ENCODE measurements around the gene C12orf57.

C12orf57 gene

DNA sequence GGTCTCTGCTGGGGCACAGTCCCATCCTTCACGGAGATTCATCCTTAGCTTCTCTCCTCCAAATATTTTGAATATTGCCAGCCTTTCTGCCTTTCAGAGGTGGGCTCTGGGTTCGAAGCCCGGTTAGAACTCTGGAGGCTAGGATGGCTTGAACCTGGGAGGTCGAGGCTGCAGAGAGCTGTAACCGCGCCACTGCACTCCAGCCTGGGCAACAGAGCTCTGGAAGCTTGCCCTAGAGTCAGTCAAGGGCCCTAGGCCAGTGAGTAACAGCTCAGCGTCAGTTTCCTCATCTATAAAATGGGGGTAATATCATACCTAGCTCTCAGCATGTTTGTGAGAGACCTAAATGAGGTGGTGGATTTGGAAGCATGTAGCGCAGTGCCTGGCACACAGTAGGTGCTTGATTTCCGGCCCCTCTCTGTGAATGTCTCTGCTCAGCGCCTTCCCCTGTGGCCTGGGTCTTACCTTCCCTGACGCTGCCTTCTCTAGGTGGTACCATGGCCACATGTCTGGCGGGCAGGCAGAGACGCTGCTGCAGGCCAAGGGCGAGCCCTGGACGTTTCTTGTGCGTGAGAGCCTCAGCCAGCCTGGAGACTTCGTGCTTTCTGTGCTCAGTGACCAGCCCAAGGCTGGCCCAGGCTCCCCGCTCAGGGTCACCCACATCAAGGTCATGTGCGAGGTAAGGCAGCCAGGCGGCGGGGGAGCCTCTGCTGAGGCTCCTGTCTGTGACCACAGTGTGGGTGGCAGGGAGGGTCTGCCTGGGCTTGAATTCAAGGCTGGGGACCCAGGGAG, 10.7 kb downstream of the C12orf57 start:
- no peak for DNase-seq

DNA sequence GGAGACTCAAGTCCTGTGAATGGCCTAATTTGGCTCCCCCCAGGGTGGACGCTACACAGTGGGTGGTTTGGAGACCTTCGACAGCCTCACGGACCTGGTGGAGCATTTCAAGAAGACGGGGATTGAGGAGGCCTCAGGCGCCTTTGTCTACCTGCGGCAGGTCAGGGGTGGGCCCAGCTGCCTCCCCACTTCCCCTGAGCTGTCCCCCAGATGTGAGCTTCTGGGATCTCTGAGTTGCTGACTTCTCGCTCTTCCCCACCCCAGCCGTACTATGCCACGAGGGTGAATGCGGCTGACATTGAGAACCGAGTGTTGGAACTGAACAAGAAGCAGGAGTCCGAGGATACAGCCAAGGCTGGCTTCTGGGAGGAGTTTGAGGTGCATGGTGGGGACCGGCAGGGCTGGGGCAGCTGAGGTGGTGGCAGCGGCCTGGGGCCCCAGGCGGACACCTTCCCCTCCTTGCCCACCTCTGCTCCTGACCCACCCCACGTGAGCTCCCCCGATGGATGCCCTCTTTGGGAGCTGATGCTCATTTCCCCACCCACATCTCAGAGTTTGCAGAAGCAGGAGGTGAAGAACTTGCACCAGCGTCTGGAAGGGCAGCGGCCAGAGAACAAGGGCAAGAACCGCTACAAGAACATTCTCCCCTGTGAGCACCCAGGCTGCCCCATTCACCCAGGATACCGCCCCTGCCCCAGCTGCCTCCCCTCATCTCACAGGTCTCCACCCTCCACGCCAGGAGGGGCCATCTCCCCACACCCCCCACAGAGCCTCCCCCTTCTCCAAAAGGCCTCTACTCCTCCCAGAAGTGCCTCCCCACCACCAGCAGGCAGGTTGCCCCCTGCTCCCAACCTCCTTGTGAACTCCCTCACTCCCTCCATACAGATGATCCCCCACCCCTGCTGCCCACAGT, 11.5 kb downstream of the C12orf57 start:
- no peak for DNase-seq

DNA sequence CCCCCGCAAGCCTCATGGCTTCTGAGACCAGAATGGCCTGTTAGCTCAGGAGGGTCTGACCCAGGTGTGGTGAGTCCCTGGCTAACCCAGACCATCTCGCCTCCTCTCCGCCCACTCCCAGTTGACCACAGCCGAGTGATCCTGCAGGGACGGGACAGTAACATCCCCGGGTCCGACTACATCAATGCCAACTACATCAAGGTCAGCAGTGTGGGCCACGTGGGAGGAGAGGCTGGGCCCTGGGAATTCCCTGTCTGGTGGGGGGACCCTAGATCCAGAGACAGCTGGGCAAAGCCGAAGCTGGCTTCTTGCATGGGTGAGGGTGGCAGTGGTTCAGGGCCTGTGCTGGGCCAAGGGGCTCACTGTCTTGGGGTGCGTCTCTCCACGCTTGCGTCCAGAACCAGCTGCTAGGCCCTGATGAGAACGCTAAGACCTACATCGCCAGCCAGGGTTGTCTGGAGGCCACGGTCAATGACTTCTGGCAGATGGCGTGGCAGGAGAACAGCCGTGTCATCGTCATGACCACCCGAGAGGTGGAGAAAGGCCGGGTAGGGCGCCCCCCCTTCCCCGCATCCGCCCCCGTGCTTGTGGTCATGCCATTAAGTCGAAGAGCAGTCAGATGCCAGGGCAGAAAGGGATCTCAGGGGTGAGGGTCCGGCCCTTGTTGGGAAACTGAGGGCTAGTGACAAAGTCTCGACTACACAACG, 12.4 kb downstream of the C12orf57 start:
- no peak for DNase-seq

DNA sequence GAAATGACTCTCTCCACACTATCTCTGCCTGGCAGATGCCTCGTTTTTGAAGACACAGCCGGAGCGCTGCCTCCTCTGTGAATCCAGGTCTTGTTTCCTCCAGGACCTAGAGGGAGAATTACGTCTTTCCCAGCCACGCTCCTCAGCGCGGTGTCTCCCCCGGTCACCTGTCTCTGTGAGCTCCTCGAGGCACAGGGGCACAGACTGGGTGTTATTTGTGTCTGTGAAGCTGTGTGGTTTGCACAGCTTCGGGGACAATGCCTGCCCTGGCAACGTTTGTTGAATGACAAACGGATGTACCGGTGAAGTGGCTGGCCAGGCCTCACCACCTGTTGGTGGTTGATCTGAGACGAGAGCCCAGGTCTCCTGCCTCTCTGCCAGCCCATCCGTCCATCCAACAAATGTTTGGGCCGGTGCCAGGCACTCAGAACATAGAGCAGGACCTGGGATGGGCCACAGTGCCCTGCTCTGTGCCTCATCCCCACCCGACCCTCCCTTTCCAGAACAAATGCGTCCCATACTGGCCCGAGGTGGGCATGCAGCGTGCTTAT, 13.4 kb downstream of the C12orf57 start:
- no peak for DNase-seq

DNA sequence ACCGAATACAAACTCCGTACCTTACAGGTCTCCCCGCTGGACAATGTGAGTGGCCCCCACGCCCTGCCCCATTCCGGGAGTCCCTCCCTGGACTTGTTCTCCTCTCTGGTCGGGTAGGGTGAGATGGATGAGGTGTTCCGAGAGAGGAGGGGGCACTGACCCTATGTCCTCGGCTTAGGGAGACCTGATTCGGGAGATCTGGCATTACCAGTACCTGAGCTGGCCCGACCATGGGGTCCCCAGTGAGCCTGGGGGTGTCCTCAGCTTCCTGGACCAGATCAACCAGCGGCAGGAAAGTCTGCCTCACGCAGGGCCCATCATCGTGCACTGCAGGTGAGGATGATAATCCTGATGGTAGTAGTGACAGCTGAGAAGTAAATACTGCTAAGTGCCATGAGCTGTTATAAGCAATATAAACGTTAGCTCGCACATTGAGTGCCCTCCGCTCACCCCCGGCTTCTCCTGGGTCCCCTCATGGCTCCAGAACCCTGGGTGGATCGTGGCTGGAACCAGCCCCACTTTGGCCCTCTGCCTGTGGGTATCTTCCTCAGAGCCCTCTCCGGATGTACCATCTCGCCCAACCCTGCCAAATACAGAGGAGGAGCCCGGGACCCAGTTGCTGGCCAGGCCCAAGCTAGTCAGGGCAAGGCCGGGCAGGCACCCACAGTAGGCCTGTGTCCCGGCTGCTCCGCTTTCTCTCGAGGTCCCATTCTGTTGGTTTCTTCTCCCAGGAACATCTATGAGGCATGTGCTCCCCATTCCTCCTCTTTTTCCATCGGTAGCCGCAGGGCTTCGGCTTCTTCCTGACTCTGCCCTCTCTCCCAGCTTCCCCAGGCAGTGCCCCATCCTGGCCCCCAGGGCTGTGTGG, 14.2 kb downstream of the C12orf57 start:
- DNase-seq = no peak

DNA sequence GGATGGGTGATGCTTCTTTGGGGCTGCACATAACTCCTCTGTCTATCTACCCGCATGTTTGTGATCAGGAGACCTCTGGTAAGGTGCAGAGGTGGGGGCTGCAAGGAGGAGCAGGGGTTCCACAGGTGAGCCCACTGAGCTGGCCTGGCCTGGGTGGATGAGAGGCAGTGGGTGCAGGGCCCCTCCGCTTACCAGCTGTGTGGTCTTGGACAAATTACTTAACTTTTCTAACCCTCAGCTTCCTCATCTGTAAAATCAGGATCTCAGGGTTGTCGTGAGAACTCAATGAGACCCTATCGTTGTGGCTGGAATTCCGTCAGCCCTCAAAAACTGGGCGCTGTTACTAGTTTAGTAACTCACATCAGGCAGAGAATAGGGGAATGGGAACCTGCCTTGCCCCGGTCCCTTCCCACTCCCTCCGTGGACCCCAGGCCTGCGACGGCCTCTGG, 14.8 kb downstream of the C12orf57 start:
- no peak for DNase-seq

DNA sequence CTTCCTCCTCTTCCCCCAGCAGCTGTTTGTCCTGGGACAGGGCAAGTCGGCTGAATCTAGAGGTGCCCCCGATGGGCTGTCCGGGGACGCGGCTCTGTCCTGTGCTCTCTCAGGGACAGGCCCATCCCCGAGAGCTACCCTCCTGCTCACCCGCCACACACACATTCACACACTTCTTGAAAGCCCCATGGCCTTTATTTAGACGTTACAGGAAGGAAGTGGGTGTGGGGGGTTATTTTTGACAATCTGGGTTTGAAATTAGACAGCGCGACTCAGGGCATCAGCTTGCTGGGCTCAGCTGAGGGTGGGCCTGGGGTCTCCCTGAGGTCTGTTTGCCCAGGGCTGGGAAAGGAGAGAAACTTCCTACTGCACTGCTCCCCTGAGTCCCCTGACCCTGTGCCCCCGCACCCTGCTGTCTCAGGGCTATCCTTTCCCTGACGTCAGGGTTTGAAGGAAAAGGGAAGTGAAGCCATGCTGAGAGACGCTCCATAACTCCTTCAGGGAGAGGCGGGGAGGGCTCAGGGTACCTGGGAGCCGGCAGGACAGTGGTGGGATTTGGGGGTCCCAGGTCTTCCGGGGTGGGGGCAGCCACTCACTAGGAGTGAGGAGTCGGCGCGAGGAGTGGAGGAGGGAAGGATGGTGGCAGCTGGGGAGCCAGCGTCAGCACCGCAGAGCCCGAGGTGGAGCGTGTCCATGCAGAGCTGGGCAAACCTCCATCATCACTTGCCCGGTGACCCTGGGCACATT, 15.4 kb downstream of the C12orf57 start:
- no peak for DNase-seq

DNA sequence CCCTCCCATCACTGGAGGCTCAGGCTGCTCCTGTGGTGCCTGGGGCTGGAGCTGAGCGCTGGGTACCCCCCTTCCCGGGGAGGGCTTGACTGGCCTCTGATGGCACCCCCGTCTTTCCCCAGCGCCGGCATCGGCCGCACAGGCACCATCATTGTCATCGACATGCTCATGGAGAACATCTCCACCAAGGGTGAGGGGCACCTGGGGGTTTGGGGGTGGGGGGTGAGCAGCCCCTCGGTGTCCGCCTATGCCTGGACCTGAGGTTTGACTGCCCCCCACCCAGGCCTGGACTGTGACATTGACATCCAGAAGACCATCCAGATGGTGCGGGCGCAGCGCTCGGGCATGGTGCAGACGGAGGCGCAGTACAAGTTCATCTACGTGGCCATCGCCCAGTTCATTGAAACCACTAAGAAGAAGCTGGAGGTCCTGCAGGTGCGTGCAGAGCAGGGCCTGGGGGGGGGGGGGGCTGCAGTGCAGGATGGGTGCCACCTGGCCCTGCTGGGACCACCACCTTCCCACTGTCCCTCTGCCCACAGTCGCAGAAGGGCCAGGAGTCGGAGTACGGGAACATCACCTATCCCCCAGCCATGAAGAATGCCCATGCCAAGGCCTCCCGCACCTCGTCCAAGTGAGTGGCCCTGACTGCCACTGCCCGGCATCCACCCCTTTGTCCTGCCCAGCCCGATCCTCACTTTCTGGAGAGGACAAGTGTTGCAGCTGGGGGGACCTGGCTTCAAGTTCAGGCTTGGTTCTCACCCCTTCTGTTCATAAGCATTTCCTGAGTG, 16.2 kb downstream of the C12orf57 start:
- no peak for DNase-seq

DNA sequence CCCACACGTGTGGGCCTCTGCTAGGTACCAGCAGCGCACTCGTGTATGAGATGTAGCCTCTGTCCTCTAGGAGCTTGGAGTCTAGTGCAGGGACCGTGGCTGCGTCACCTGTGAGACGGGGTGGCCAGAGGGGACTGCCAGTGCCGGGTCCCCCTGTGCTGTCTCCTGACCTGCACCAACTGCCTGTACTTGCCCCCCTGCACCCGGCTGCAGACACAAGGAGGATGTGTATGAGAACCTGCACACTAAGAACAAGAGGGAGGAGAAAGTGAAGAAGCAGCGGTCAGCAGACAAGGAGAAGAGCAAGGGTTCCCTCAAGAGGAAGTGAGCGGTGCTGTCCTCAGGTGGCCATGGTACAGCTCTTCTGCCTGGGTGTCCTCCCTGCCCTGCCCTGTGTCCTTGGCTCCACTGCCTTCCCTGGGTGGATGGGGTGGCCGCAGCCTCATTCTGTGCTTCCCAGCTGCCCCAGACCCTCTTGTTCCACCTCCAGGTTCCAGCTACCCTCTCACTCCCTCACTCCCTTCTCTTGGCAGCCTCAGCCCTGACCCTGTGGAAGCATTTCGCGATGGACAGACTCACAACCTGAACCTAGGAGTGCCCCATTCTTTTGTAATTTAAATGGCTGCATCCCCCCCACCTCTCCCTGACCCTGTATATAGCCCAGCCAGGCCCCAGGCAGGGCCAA, 16.9 kb downstream of the C12orf57 start:
- no peak for DNase-seq

DNA sequence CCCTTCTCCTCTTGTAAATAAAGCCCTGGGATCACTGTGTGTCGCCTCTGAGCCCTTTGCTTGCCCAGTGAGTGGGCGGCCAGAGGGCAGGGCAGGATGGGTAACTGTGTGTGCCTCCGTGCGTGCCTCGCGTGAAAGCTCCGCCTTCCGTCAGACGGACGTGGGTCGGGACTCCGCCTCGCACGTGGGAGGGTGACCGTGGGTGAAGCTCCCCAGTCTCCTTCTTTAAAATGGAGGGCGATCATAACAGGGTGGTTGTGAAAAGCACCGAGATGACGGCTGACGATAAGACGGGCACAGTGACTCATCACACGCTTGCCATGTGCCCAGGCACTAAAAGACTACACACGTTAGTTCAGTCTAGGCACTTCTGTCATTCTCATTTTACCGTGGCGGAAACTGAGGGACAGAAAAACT, 17.5 kb downstream of the C12orf57 start:
- peak; percentile 33 for DNase-seq

DNA sequence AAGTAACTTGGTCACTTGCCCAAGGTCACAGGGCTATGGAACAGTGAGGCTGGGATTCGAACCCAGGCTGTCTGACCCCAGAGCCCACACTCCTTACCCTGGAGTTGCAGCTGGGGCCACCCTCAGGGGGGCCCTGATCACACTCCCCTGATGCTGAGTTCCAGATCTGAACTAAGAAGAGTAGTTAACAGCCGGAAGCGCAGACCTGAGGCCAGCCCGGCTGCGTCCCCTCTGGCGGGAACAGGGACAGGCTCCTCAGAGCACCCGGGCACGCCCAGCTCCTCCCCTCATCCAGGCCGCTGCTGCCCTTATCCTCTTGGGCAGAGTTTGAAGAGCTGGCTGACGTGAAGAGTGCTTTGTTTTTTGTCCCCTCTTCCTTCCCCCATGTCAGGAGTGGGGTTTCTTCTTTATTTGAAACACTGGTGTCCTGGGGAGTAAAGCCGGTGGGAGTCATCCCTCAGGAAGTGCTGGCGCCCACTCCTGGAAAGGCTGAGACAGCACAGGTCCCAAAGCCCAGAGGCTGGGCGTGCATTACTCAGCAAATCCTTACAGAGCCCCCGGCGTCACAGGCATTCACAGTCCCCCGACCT, 18.0 kb downstream of the C12orf57 start:
- peak; percentile 93 for DNase-seq

DNA sequence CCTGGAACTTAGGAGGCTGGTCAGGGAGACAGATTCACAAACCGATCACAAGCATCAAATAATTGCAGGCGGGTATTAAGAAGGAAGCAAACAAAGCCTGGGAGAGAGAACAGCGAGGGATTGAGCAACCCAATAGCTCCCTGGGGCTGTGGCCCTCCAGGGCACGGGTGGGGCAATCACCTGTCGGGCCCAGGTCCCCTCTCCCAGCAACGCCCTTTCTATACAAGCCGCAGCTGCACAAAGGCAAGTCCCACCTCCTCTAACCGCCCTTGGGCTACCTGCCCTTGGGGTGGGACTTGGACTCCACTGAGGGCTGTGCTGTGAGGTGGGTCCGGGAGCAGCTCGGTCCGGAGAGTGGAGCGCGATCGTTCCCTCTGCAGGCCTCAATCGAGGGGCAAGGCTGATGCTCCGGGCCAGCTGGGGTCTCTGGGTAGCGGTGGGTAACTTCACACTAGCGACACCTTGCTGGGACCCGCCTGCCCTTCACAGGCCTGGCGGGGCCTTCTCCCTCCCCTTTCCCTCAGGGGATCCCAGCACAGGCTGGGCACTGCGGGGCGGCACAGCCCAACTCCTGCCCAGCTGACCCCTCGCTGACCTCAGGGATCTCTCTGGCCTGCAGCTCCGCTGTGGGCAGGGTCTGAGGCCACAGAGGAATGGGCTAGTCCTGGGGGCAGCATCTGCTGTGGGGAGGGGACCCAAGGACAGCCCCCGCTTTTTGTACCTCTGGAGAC, 18.6 kb downstream of the C12orf57 start:
- DNase-seq = peak; percentile 78

DNA sequence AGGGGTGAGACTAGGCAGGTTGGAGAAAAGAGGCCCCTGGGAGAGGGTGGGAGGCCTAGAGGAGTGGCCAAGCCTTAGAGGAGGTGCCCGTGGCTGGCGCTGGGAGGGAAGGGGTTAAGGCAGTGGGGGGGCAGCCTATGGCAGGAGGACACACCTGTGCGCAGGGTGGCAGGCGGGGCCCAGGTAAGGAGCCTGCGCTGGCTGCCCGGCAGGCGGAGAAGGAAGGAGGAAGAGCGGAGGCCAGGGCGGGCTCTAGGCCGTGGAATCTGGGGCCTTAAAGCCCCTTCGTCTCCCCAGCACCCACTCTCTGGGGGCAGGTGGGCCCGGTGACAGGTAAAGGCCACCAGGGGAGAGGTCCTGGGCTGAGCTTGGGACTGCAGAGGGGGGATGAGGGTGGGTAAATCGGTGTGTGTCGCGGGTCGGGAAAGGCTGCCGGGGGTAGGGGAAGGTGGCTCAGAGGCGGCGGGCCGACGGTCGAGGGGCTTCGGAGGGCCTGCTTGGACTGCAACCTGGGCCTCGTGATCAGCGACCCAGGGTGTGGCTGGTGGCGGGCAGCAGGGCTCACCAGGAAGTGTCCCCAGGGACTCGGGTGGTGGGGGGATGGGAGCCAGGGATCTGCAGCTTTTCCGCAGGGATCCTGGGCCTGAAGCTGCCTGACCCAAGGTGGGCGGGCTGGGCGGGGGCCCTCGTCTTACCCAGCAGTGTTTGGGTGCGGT, 19.4 kb downstream of the C12orf57 start:
- peak; percentile 94 for DNase-seq

DNA sequence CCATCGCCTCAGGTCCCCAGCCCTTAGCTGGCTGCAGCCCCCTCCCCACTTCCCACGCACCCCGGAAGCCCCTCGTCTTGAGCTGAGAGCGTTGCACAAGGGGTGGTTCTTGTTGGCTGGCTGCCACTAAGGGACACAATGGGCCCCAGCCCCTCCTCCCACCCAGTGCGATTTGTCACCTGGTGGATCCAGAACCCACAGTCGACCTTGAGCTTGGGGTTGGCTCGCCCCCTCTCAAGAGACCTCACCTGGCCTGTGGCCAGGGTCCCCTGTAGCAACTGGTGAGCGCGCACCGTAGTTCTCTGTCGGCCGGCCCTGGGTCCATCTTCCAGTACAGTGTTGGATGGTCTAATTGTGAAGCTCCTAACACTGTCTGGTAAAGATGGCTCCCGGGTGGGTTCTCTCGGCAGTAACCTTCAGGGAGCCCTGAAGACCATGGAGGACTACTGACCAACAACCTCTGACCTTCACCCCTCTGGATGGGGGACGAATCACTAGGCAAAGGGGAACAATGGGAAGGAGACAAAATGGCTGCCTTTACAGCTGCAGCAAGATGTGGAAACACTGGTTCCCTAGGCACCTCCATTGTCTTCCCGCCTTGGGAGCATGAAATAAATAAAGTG, 20.1 kb downstream of the C12orf57 start:
- peak; percentile 71 for DNase-seq

DNA sequence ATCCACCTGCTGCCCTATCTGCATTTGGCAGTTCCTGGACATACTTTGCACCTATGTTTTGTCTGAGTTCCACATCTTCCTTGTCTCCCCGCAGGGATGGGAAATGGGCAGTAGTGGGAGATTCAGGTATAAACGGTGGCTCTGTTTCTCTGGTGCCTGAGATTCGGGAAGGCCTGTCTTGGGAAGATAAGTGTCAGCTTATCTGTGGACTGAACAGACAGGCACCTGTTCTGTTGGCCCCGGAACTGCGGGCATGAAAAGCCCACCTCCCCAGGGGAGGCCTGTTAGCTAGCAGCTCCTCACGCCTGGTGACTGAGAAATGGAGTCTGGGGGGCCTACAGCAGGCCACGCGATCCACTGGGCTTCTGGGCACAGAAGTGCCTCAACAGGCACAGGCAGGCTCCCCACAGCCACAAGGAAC, 20.8 kb downstream of the C12orf57 start:
- DNase-seq = no peak

DNA sequence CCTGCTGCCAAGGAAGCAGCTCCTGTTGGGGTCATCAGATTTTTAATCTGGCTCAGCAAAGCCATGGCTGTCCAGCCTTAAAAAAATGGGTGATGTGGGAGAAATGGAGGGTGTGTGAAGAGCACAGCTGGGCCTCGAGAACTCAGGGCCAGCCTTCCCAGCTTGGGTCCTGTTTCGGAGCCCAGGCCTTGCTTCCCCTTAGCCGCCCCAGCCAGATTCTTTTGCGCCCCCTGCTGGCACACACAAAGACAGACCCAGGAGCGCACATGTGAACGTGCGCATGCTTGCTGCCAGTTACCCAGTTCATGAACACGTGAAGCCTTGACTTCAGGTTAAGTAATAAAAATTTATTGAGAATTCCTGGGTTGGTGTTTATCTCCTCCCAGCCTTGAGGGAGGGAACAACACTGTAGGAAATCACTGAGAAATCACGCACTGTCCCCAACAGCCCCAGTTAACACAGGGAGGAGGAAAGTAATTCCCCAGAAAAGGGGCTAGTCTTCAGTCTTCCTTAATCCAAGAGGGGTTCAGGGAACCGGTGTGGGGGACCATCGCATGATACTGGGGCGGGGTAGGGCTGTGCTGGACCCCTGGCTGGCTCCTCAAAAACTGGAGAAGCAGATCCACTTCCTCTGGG, 21.3 kb downstream of the C12orf57 start:
- DNase-seq = peak; percentile 80

DNA sequence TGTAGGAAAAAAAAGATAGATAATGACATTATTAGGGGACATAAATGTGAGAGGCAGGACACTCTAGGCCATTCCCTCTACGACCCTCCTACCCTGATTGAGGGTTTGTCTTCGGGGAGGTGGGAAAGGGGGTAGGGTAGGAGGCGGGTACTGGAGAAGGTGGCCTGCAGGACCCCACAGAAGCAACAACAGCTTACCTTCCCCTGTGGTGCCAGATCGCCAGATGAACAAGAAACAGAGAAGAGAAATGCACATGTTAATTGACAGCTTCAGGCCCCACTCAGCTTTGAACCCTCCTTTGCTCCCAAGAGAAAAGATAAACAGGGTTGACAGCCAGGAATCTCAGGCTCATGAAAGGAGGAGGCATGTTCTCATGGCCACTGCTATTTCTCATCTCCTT, 21.9 kb downstream of the C12orf57 start:
- no peak for DNase-seq
